Measurements from ENCODE around the gene SGIP1. TPM values are rescaled to one million over a fixed set of nuclear protein-coding genes. Genes with fewer than 3 reads are reported as not detected.
A peak's percentile ranks its signal among the peaks of the same experiment; 100 is the strongest.
"Not testable (repeated sequence)": the region's sequence is repeated elsewhere in the genome, so short reads cannot be mapped to it uniquely, and the experiment has no call there.

SGIP1 gene
- total RNA-seq, 1 donor, result 17.4 TPM

- Histone ChIP-seq H4K20me1 (ENCODE audit: insufficient read depth, low read length) (no peaks in the 10 kb centered on the region), H3K27me3 (ENCODE audit: insufficient read depth, low read length) (no peaks in the 10 kb centered on the region), H3K9me3 (ENCODE audit: low read depth, low read length) (no peaks in the 10 kb centered on the region), H3K27ac (ENCODE audit: low read depth, low read length) (no peak overlapping the region), H3K79me2 (ENCODE audit: insufficient read depth, low read length) (no peaks in the 10 kb centered on the region), H3K4me3 (ENCODE audit: insufficient read depth, low read length) (no peak overlapping the region), H3K4me1 (ENCODE audit: insufficient read depth, low read length) (no peaks in the 10 kb centered on the region), H3K4me2 (ENCODE audit: insufficient read depth, low read length) (peak overlapping the region; percentile 70), H3K36me3 (ENCODE audit: insufficient read depth, low read length) (no peaks in the 10 kb centered on the region), H2AFZ (ENCODE audit: low read length) (peak overlapping the region; percentile 54)
- peak; percentile 25 for DNase-seq (ENCODE audit: insufficient read length, low spot score, missing footprints)
- TF ChIP-seq CTCF (IDR thresholded peaks at IDR 0.05; ENCODE audit: extremely low read depth, low read depth, low read length), result no peak
Measured at GRCh38 chr1:66779475-66780078, 245.6 kb downstream of the SGIP1 start.

GRCh38 chr1:66785800-66786199 lies 251.8 kb downstream of the SGIP1 start:
- not testable (repeated sequence) for H3K27ac ChIP-seq (ENCODE audit: low read depth, low read length); H4K20me1 ChIP-seq (ENCODE audit: insufficient read depth, low read length); H3K36me3 ChIP-seq (ENCODE audit: insufficient read depth, low read length); DNase-seq (ENCODE audit: insufficient read length, low spot score, missing footprints); H2AFZ ChIP-seq (ENCODE audit: low read length); H3K27me3 ChIP-seq (ENCODE audit: insufficient read depth, low read length); H3K4me2 ChIP-seq (ENCODE audit: insufficient read depth, low read length); H3K4me3 ChIP-seq (ENCODE audit: insufficient read depth, low read length); H3K4me1 ChIP-seq (ENCODE audit: insufficient read depth, low read length); H3K9me3 ChIP-seq (ENCODE audit: low read depth, low read length); H3K79me2 ChIP-seq (ENCODE audit: insufficient read depth, low read length)

DNA sequence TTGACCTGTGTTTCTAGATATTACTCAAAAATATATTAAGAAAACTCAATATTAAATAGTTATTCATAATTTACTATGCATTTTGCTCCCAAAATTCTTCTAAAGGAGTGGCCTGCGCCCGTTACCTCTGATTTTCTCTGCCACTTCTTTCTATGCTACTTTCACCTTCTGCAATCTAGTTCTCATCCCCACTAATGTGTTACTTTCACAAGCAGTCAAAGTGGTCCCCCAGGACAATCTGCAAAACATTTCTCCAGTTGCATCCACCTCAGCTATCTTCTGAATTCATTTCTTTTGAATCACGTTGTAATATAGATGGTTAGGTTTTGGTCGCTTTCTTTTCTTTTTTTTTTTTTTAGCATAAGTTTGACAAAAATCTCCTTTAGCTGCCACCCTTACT lies 253.7 kb downstream of the SGIP1 start:
- DNase-seq (ENCODE audit: insufficient read length, low spot score, missing footprints), result no peak
- no peak overlapping the region for H3K4me2 ChIP-seq (ENCODE audit: insufficient read depth, low read length)

DNA sequence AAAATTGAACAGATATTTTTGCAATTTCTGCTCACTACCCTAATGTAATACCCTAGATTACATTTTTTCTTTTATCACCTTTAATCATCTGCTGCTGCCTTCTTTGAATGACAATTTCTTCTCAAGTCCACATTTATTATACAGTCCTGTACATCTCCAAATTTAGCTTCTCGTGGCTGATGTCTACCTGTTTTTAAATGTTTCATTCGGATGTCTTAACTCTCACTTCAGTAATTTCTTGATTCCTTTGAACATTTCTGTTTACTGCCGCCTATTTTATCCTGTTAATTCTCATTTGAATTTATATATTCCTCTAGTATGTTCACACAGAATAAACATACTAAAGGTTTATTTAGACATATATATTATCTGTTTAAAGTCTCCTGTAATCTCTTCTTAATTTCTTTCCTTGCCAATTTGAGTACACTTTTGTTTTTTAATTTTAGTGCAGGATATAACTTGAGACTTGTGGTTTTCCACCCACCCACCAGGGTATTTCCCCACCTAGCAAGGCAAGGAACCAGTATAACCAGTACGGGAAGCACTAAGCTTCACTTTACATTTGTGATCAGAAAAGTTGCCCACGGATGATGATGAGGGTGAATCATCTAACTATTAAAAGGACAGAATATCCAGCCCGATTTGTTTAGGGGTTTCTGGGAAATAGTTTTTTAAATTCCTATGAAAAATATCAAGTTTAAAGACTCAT lies 254.4 kb downstream of the SGIP1 start:
- H3K36me3 ChIP-seq (ENCODE audit: insufficient read depth, low read length), result no peaks in the 10 kb centered on the region
- no peak overlapping the region for H3K4me2 ChIP-seq (ENCODE audit: insufficient read depth, low read length)
- H3K27ac ChIP-seq (ENCODE audit: low read depth, low read length), result no peak overlapping the region
- H3K79me2 ChIP-seq (ENCODE audit: insufficient read depth, low read length), result no peaks in the 10 kb centered on the region
- H3K27me3 ChIP-seq (ENCODE audit: insufficient read depth, low read length), result peaks cover 4% of the 10 kb centered on the region
- H3K4me3 ChIP-seq (ENCODE audit: insufficient read depth, low read length), result no peak overlapping the region
- no peaks in the 10 kb centered on the region for H3K4me1 ChIP-seq (ENCODE audit: insufficient read depth, low read length)
- no peak for TF ChIP-seq CTCF (IDR thresholded peaks at IDR 0.05; ENCODE audit: extremely low read depth, low read depth, low read length)
- no peaks in the 10 kb centered on the region for H3K9me3 ChIP-seq (ENCODE audit: low read depth, low read length)
- no peaks in the 10 kb centered on the region for H4K20me1 ChIP-seq (ENCODE audit: insufficient read depth, low read length)
- no peak for DNase-seq (ENCODE audit: insufficient read length, low spot score, missing footprints)
- no peak overlapping the region for H2AFZ ChIP-seq (ENCODE audit: low read length)

More for the DNA sequence above, 253.7 kb downstream of the SGIP1 start:
- Histone ChIP-seq H2AFZ (ENCODE audit: low read length) (no peak overlapping the region), H3K36me3 (ENCODE audit: insufficient read depth, low read length) (no peaks in the 10 kb centered on the region), H3K4me3 (ENCODE audit: insufficient read depth, low read length) (no peak overlapping the region), H3K4me1 (ENCODE audit: insufficient read depth, low read length) (no peaks in the 10 kb centered on the region), H4K20me1 (ENCODE audit: insufficient read depth, low read length) (no peaks in the 10 kb centered on the region), H3K27ac (ENCODE audit: low read depth, low read length) (no peak overlapping the region), H3K27me3 (ENCODE audit: insufficient read depth, low read length) (peaks cover 4% of the 10 kb centered on the region), H3K9me3 (ENCODE audit: low read depth, low read length) (no peaks in the 10 kb centered on the region), H3K79me2 (ENCODE audit: insufficient read depth, low read length) (no peaks in the 10 kb centered on the region)
- no peak for TF ChIP-seq CTCF (IDR thresholded peaks at IDR 0.05; ENCODE audit: extremely low read depth, low read depth, low read length)

Data from osteoblast (primary cell).